ENCODE data around the gene RAB25. TPM values are rescaled to one million over a fixed set of nuclear protein-coding genes. Genes with fewer than 3 reads are reported as not detected.
"Not testable (repeated sequence)": the region's sequence is repeated elsewhere in the genome, so short reads cannot be mapped to it uniquely, and the experiment has no call there.

RAB25 gene
- total RNA-seq, 1 donor from 2014 or later, result not detected

GRCh38 chr1:156053768-156054499, 7.0 kb upstream of the RAB25 start, which contains the start of gene UBQLN4:
Gene UBQLN4, minus strand, starts transcription at chr1:156053798. Its CDS starts 97 bp downstream, at chr1:156053701.
- DNase-seq (ENCODE audit: low spot score) (peak; percentile 93), ATAC-seq (peak; percentile 72)
- intact Hi-C loops (cut with DNase I), result no loop called here

GRCh38 chr1:156054500-156055280, 6.3 kb upstream of the RAB25 start, which contains the start of gene LAMTOR2:
Gene LAMTOR2, plus strand, starts transcription at chr1:156054782. Its CDS starts 108 bp downstream, at chr1:156054890.
- DNase-seq (ENCODE audit: low spot score) (peak; percentile 99), ATAC-seq (peak; percentile 95)
- intact Hi-C loops (cut with DNase I), result no loop called here

- intact Hi-C loops (cut with DNase I), result no loop called here
- peak; percentile 62 for DNase-seq (ENCODE audit: low spot score)
- no peak for ATAC-seq
These were observed 5.5 kb upstream of the RAB25 start for GRCh38 chr1:156055281-156056048.

- intact Hi-C loops (cut with DNase I), result no loop called here
- ATAC-seq, result no peak
- DNase-seq (ENCODE audit: low spot score), result no peak
These were observed 4.6 kb upstream of the RAB25 start for GRCh38 chr1:156056326-156056849.

GRCh38 chr1:156062189-156062588, 1.2 kb downstream of the RAB25 start:
- intact Hi-C loops (cut with DNase I), result no loop called here
- DNase-seq (ENCODE audit: low spot score), result no peak
- ATAC-seq, result no peak

GRCh38 chr1:156063997-156064285, 3.0 kb downstream of the RAB25 start:
- ATAC-seq (no peak), DNase-seq (ENCODE audit: low spot score) (no peak)
- intact Hi-C loops (cut with DNase I), result no loop called here

- DNase-seq (ENCODE audit: low spot score) (no peak), ATAC-seq (no peak)
- intact Hi-C loops (cut with DNase I), result no loop called here
These were observed 3.7 kb downstream of the RAB25 start for GRCh38 chr1:156064615-156065014.

- DNase-seq (ENCODE audit: low spot score), result no peak
- intact Hi-C loops (cut with DNase I), result no loop called here
- no peak for ATAC-seq
These were observed 4.3 kb downstream of the RAB25 start for GRCh38 chr1:156065212-156065611.

GRCh38 chr1:156065871-156066270, 4.9 kb downstream of the RAB25 start:
- no peak for ATAC-seq
- intact Hi-C loops (cut with DNase I), result no loop called here
- DNase-seq (ENCODE audit: low spot score), result no peak

GRCh38 chr1:156067262-156067661, 6.3 kb downstream of the RAB25 start:
- ATAC-seq, result no peak
- intact Hi-C loops (cut with DNase I), result no loop called here

GRCh38 chr1:156069490-156070455, 8.8 kb downstream of the RAB25 start:
- no peak for DNase-seq (ENCODE audit: low spot score)
- intact Hi-C loops (cut with DNase I), result no loop called here
- no peak for ATAC-seq

More at GRCh38 chr1:156067262-156067661, 6.3 kb downstream of the RAB25 start:
- no peak for DNase-seq (ENCODE audit: low spot score)

- intact Hi-C loops (cut with DNase I), result no loop called here
- ATAC-seq, result no peak
- no peak for DNase-seq (ENCODE audit: low spot score)
These were observed 9.6 kb downstream of the RAB25 start for GRCh38 chr1:156070548-156070947.

- intact Hi-C loops (cut with DNase I); ATAC-seq; DNase-seq (ENCODE audit: low spot score): not testable (repeated sequence)
These were observed 10.4 kb downstream of the RAB25 start for GRCh38 chr1:156071332-156071816.

GRCh38 chr1:156072251-156072650, 11.3 kb downstream of the RAB25 start:
- intact Hi-C loops (cut with DNase I), result no loop called here
- no peak for DNase-seq (ENCODE audit: low spot score)
- ATAC-seq, result no peak

GRCh38 chr1:156073110-156073687, 12.2 kb downstream of the RAB25 start:
- intact Hi-C loops (cut with DNase I), result no loop called here
- DNase-seq (ENCODE audit: low spot score) (no peak), ATAC-seq (no peak)

GRCh38 chr1:156073740-156074139, 12.8 kb downstream of the RAB25 start:
- intact Hi-C loops (cut with DNase I), result no loop called here
- DNase-seq (ENCODE audit: low spot score) (no peak), ATAC-seq (no peak)

- intact Hi-C loops (cut with DNase I), result no loop called here
- no peak for DNase-seq (ENCODE audit: low spot score)
- ATAC-seq, result no peak
These were observed 13.7 kb downstream of the RAB25 start for GRCh38 chr1:156074661-156075060.

GRCh38 chr1:156075162-156075561, 14.2 kb downstream of the RAB25 start:
- DNase-seq (ENCODE audit: low spot score), result no peak
- intact Hi-C loops (cut with DNase I), result no loop called here
- no peak for ATAC-seq

Measured in sciatic nerve (tissue), 2 donors.